ENCODE results near the gene AKT1S1.

The AKT1S1 gene

DNA sequence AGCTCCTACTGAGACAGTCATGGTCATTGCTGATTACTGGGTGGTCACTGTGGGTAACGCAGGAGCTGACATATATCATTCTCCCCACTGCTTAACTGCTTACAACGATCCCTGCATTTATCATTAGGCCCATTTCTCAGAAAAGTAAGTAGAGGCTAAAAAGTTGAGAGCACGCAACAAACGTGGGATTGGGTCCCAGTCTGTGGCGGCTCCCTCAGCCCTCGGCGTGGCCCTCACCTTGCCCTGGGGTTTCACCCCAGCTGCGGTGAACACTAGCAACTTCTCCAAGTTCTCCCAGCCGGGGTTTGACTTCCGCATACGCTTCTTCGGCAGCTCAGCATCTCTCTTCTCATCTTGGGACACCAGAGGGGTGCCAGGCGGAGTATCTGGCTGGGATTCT, 12.3 kb downstream of the AKT1S1 start:
- H3K36me3 ChIP-seq = peaks cover 46 to 53% (median 48%) of the 10 kb centered on the region in 11 experiments

DNA sequence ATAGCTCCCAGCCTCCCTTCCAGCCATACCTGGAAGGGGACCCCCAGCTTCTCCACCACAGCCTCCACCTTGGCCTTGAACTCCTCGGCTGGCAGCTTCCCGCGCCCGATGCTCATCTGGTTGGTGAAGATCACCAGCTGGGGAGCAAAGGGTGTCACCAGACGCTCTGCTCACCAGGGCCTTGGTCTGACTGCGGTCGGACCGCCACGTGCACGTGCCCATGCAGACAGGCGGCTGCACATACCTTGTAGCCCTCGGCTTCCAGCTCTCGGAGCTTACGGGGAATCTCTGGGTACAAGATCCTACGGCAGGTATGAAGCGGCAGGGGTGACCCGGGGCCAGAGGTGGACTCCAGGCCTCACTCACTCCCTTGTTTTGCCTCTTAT, 13.2 kb downstream of the AKT1S1 start:
- H3K4me3 ChIP-seq = no peak overlapping the region
- H3K9me3 ChIP-seq (replicated peaks in 1 of 11) = no peaks in the 10 kb centered on the region
- peak overlapping the region in 4 of 11 experiments; percentile 11 to 84 (median 20); a peak in 2 of 22 replicates for H3K9ac ChIP-seq
- peak overlapping the region in 3 of 11 experiments; percentile 91 to 99 (median 94); a peak in 5 of 22 replicates for H3K4me2 ChIP-seq
- H3K36me3 ChIP-seq = peaks cover 52 to 63% (median 57%) of the 10 kb centered on the region in 11 experiments
- no peak for TF ChIP-seq Cebpa-rat (IDR thresholded peaks at IDR 0.05)
- H3K4me1 ChIP-seq = peaks cover 33 to 48% (median 42%) of the 10 kb centered on the region in 10 experiments
- no peak overlapping the region for H3K27ac ChIP-seq
- no peaks in the 10 kb centered on the region for H3K27me3 ChIP-seq
- H4K20me1 ChIP-seq = peaks cover 22 to 78% (median 65%) of the 10 kb centered on the region in 11 experiments; a peak in 21 of 22 replicates

More for the DNA sequence above, 12.3 kb downstream of the AKT1S1 start:
- no peak for TF ChIP-seq Cebpa-rat (IDR thresholded peaks at IDR 0.05)
- Histone ChIP-seq H3K4me1 (peaks cover 37 to 52% (median 46%) of the 10 kb centered on the region in 10 experiments), H4K20me1 (peaks cover 22 to 68% (median 58%) of the 10 kb centered on the region in 11 experiments; a peak in 21 of 22 replicates), H3K9me3 (replicated peaks in 1 of 11) (no peaks in the 10 kb centered on the region), H3K4me2 (peak overlapping the region; percentile 75 to 99 (median 97)), H3K27me3 (no peaks in the 10 kb centered on the region), H3K27ac (peak overlapping the region in 6 of 11 experiments; percentile 8 to 33 (median 20); a peak in 6 of 22 replicates), H3K9ac (peak overlapping the region in 4 of 11 experiments; percentile 11 to 86 (median 52); a peak in 6 of 22 replicates), H3K4me3 (peak overlapping the region in 7 of 10 experiments; percentile 80 to 97 (median 89); a peak in 12 of 20 replicates)

DNA sequence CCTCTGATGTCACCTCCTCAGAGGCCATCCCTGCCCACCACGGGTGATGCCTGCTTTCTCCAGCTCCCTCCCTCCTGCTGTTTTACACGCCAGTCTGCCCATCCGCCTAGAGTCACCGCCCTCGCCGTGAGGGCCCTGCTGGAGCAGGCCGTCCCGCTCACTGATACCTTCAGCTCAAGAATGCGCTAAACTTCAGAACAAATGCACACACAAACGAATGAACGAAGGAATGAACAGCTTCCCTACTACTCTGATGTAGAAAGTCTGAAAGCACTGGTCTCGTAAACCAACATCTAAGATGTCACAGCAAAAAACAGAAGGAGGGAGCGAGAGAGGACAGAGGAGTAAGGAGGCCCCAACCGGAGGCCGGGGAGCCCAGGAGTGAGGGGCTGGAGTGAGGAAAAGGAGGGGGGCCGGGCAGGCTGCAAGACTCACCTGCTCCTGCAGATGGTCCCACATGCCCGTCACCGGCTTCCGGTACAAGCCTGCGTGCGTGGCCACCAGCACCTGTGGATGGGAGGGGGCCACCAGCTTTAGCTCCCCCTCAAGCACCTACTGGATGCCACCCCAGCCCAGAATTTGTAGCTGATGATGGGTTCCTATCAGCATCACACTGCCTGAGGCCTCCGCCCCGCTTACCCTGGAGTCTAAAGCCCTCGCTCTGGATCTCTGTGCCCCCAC, 13.8 kb downstream of the AKT1S1 start:
- Histone ChIP-seq H3K27me3 (no peaks in the 10 kb centered on the region), H3K9me3 (replicated peaks in 1 of 11) (no peaks in the 10 kb centered on the region), H3K4me1 (peaks cover 28 to 43% (median 36%) of the 10 kb centered on the region in 10 experiments), H3K4me3 (no peak overlapping the region), H3K4me2 (no peak overlapping the region; a peak in 1 of 22 replicates), H3K36me3 (peaks cover 58 to 68% (median 63%) of the 10 kb centered on the region in 11 experiments), H3K9ac (peak overlapping the region in 3 of 11 experiments; percentile 9 to 26 (median 13); a peak in 2 of 22 replicates), H4K20me1 (peaks cover 27 to 83% (median 71%) of the 10 kb centered on the region in 11 experiments; a peak in 21 of 22 replicates), H3K27ac (0 out of 22 replicates have a peak overlapping the region, but pooled peaks of 1 of the 11 experiments have one; percentile 3)
- no peak for TF ChIP-seq Cebpa-rat (IDR thresholded peaks at IDR 0.05)

DNA sequence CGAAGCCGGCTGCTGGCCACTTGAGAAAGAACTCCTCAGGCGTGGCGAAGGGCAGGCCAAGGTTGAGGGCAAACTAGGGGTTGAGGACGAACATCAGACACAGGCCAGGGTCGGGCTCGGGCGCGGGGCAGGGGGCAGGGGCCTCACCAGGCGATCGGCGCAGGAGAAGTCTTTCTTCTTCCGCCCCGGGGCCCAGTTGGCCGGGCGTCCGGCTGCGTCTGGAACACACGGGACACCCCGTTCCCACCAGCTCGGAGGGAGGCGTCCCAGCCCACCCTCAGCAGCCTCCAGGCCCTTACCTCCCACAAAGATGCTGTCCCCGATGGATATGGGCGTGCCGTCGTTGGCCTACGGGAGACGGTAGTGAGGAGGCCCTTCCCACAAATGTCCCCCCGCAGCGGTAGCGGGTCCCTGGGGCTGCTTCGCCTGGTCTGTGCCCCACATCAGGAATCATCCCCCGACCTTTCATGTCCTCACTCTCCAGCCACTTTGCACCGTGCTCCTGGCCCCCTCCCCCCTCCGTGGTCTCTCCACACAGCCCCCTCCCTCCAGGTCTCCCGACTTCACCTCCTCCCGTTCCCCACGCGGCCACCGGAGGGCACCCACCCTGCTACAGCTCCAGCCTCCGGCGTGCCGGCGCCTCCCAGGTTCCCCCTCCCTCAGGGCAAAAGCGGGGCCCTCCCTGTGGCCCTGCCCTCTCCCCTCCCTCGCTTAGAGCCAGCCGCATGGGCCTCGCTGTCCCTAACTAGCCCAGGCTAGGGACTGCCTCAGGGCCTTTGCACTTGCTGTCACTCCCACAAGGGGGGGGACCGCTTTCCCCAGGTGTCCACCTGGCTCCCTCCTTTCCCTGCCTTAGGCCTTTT, 14.5 kb downstream of the AKT1S1 start:
- Histone ChIP-seq H3K27ac (0 out of 22 replicates have a peak overlapping the region, but pooled peaks of 1 of the 11 experiments have one; percentile 3), H3K9me3 (replicated peaks in 1 of 11) (no peaks in the 10 kb centered on the region), H3K4me2 (no peak overlapping the region), H3K4me3 (no peak overlapping the region), H3K4me1 (peaks cover 20 to 36% (median 28%) of the 10 kb centered on the region in 10 experiments), H4K20me1 (peaks cover 35 to 91% (median 78%) of the 10 kb centered on the region in 11 experiments; a peak in 21 of 22 replicates), H3K27me3 (no peaks in the 10 kb centered on the region), H3K36me3 (peaks cover 65 to 76% (median 70%) of the 10 kb centered on the region in 11 experiments), H3K9ac (peak overlapping the region in 1 of 11 experiments; percentile 9; a peak in 1 of 22 replicates)
- TF ChIP-seq Cebpa-rat (IDR thresholded peaks at IDR 0.05) = no peak

DNA sequence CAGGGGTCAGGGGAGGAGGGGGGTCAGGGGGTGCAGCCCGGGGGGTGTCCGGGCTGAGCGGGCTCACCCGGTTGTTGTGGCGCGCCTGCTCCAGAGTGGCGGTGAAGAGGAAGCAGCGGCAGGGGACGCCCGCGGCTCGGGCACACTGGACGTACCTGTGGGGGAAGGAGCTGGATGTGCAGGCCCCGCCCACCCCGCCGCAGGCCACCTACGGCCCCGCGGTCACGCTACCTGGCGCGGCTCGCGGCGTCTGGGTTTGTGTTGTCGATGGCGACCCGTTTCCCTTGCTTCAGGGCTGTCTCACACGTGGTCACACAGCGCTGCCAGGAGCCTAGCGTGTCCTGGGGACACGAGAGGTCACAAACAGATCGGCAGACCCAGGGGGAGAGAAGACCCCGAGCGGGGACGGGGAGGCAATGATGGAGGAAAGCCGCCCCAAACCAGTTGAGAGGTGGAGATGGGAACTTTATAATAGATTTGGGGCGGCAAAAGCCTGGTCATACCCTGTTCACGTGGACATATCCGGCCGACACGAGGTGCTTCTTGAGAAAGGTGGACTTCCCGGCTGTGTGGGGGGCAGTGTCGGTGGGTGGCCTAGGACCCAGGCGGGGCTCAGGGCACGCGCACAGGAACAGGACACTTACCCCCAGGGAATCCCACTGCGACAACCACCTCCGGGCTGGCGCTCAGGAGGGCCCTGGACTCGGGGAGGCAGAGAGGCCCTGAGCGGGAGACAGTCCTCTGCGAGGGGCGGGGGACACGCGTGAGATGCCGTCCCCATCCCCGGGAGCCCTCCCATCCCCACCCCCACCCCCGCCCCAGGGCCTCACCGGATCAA, 15.4 kb downstream of the AKT1S1 start:
- no peaks in the 10 kb centered on the region for H3K9me3 ChIP-seq (replicated peaks in 1 of 11)
- peaks cover 18 to 36% (median 26%) of the 10 kb centered on the region in 10 experiments for H3K4me1 ChIP-seq
- H3K4me3 ChIP-seq = no peak overlapping the region
- peaks cover 43 to 98% (median 85%) of the 10 kb centered on the region in 11 experiments; a peak in 21 of 22 replicates for H4K20me1 ChIP-seq
- TF ChIP-seq Cebpa-rat (IDR thresholded peaks at IDR 0.05) = no peak
- H3K27me3 ChIP-seq = no peaks in the 10 kb centered on the region
- peaks cover 74 to 85% (median 79%) of the 10 kb centered on the region in 11 experiments for H3K36me3 ChIP-seq
- H3K9ac ChIP-seq = no peak overlapping the region
- H3K27ac ChIP-seq = no peak overlapping the region
- H3K4me2 ChIP-seq = no peak overlapping the region

DNA sequence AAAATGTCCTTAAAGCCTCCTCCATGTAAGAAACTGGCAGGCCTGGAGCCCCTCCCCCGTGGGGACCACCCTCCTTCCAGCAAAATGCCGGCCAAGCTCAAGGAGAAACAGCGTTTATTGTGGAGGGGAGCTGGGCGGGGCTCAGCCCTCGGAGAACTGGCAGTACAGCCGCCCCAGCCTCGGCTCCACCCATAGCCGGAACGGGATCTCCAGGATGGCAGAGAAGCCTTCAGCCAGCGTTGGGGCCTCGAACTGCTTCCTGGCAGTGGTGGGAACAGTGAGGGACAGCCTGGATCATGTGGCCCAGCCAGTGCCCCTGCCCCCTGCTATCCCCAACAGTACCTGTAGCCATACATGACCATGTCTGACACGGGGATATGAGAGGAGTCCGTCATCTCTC, 16.0 kb downstream of the AKT1S1 start:
- Histone ChIP-seq H3K9me3 (replicated peaks in 1 of 11) (no peaks in the 10 kb centered on the region), H3K27ac (no peak overlapping the region), H4K20me1 (peaks cover 49 to 98% (median 85%) of the 10 kb centered on the region in 11 experiments), H3K4me3 (no peak overlapping the region), H3K4me2 (no peak overlapping the region), H3K27me3 (no peaks in the 10 kb centered on the region), H3K9ac (no peak overlapping the region), H3K4me1 (peaks cover 13 to 30% (median 20%) of the 10 kb centered on the region in 10 experiments), H3K36me3 (peaks cover 80 to 89% (median 86%) of the 10 kb centered on the region in 11 experiments)
- TF ChIP-seq Cebpa-rat (IDR thresholded peaks at IDR 0.05) = no peak

DNA sequence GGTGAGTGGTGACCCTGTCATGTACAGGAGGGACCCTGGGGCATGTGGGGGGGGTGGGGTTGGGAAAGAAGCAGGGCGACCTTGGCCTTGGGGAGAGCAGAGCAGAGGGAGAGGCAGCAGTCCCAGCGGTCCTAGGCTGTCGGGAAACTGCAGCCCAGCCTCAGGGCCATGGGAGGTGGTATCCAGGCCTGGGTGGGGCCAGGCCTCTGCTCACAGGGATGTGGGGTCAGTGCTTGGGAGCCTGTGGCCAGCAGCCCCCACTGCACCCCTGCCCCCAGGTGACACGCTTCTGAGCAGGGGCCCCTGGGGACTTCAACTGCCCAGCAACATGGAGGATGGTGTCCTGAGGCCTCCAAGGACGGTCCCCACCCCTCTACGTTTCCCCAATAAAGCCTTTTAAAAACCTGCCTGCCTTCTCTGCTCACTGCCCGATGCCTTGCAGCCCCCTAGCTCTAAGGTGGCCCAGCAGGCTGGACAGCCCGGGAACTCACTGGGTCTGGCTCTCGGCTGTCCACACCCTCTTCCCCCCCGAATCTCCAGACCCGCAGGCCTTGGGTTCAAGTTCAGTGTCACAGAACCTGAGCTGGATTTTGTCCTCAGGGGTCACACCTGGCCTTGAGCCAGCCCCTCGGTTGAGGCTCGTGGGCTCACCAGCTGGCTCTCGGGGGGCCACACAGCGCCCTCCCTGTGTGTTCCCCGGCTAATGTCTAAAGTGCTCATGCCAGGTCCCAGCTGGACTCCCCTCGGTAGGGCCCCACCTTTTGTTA, 16.6 kb downstream of the AKT1S1 start:
- TF ChIP-seq Cebpa-rat (IDR thresholded peaks at IDR 0.05) = no peak
- Histone ChIP-seq H3K36me3 (peaks cover 85 to 95% (median 91%) of the 10 kb centered on the region in 11 experiments), H3K27me3 (no peaks in the 10 kb centered on the region), H4K20me1 (peaks cover 55 to 98% (median 85%) of the 10 kb centered on the region in 11 experiments), H3K9me3 (replicated peaks in 1 of 11) (no peaks in the 10 kb centered on the region), H3K27ac (no peak overlapping the region), H3K9ac (peak overlapping the region in 2 of 11 experiments; percentile 13 to 22; a peak in 1 of 22 replicates), H3K4me2 (no peak overlapping the region), H3K4me1 (peaks cover 7 to 24% (median 14%) of the 10 kb centered on the region in 10 experiments), H3K4me3 (no peak overlapping the region)
